Right kidney (tissue), 1 donor: Measurements from ENCODE around the gene PPM1K.

Experiments
- DNase-seq: peaks from one replicate; pipeline ENCODE4 v3.0.0-alpha.2; 2016

The PPM1K gene

DNA sequence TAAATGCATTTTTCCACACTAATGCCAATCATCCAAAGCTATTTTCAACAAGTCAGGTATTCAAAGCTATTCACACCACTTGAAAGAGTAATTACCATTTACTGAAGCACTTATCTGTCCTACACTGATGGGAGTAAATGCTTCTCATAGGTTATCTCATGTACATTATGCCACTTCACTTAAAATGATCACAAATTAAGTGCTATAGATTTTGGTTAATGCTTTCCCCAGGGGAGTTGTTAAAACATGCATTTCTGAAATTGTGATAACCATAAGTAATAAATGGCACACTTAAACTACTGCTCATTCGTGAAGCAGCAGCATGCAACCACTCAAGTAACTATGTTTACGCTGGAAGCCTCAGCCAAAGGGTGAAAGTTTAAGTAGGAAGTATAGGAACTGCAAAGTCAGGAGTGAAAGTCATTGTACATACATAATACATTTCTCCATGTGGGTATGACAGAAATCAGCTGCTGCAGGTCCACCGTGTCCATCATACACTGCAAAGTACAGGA is 6.6 kb downstream of the PPM1K start:
- no peak for DNase-seq

DNA sequence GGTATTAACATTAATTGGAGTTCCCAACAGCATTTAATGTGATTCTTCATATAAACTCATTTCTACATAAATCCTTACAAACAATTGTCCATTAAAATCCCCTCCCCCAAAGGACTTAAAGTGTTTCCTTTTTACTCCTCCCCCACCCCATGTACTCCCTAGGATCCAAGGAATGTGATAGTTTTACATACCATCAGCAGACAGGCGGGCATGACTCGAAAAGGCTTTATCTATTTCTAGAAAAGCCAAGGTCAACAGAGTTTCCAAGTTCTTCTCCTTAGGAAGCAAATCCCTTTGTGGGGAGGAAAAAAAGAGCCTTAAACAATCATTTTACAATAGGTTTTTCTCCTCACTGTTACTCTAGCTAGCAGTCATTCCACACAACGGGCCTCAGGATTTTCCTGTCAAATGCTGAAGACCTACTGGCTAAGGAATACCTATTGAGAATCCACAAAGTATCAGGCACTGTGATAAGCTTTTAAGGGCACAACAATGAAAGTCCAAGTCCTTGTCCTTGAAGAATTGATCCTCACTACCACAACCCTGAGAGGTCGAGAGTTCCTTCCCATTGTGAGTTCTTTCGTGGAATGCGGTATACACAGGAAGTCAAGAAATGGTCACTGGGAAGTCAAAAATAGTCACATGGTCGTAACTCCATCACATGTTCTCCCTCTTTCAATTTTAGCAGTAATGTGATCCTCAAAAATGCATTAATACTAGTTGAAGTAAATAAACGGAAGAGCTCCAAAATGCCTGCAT is 7.2 kb downstream of the PPM1K start:
- DNase-seq, result no peak

DNA sequence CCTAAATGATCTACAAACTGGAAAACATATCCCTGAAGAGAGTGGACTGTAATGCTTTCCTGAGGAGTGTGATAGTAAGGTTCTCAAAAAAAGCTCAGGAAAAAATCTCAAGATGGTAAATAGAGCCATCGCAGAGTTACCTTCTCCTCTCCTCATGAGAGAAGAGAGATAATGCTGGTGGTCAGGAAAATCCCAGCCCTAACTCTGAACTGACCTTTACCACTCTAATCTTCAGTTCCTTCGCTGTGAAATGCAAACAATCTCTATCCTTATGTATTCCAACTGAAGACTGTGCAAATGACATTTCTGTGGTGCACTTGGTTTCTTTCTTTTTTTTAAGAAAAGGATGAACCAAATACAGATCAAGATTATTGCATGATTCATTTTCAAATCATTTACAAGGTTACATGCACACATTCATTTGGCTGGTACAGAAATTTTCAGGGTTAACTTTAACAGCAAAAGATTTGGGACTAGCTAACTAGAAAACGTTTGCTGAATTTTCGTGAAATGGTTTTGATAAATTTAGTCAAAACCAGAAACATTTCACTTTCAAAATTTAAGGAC is 8.3 kb downstream of the PPM1K start:
- DNase-seq, result no peak

DNA sequence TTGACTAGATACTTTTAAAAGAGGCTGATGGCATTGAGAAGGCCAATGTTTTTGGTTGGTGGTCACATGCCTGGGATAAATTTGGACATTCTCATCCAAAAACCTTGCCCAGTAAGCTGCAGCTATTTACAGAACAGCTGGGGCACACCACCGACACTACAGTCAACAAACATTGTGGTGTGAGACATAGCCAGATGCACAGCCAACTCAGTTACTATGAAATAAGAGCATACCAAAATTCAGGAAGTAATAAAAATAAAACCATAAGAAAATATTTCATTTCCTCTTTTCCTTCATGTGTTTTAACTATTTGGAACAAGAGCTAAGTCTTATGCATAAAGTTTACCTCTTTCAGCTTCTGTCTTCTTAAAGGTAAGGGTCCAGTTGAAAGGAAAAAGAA is 8.8 kb downstream of the PPM1K start:
- DNase-seq, result no peak

- no peak for DNase-seq
These were observed 15.4 kb downstream of the PPM1K start for GRCh38 chr4:88268913-88269312.

- no peak for DNase-seq
These were observed 20.0 kb downstream of the PPM1K start for GRCh38 chr4:88264336-88264735.

- no peak for DNase-seq
These were observed 26.6 kb downstream of the PPM1K start for GRCh38 chr4:88257726-88258125.

- DNase-seq, result no peak
These were observed 29.2 kb downstream of the PPM1K start for GRCh38 chr4:88255111-88255510.

DNA sequence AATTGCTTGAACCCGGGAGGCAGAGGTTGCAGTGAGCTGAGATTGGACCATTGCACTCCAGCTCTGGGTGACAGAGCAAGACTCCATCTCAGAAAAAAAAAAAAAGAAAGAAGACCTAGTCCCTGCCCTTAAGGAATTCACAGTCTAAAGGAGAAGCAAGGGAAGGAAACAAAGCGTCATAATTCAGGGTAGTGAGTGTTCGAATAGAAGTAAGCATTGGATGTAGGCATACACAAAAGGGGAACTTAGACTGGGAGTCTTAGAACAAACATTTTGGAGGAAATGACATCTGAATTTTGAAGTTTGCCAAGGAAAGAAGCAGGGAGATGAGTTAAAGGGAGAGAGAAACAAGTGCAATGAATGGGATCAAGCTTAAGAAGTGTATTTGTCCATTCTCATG is 32.4 kb downstream of the PPM1K start:
- DNase-seq, result no peak

GRCh38 chr4:88247148-88247547 is 37.2 kb downstream of the PPM1K start:
- DNase-seq, result no peak

DNA sequence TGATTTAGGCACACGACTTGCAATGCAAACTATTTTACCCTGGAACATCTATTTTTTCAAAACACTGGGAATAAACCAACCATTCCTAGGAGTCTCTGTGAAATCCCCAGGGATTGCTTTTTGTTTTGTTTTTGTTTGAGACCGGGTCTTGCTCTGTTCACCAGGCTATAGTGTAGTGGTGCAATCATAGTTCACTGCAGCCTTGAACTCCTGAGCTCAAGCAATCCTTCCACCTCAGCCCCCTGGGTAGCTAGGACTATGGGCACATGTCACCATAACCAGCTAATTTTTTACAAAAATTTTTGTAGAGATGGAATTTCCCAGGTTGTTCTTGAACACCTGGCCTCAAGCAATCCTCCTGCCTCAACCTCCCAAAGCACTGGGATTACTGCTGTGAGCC is 37.8 kb downstream of the PPM1K start:
- DNase-seq, result no peak

DNA sequence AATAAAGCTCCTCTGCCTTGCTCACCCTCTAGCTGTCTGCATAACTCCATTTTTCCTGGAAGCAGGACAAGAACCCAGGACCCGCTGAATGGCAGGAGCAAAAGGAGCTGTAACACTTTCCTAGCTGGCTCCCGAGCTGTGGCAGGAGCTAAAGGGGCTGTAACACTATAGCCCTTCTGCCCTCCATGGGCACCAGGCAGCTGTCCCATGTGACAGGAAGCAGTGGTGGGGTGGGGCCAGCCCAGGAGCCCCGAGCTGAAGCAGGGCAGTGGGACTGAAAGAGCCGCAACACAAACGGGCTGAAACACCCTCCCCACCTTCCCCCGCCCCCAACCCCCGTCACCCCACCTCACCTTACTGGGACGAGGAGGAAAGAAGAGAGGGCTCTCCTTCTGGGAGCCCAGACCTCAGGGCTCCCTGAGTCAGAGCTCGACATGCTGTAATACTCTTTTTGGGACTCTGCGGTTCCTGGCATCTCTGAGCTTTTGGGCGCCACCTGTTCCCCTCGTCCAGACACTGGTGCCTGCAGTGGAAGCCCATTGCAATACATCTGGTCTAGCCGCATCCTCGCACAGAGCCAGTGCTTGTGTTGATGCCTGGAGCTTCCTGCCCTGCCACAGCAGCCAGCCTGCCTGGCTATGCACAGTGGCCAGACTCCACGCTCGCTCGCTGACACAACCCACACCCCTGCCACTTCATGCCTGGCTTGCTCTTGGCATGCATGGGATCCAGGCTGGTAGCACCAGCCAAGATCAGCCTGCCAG is 39.4 kb downstream of the PPM1K start:
- no peak for DNase-seq

- DNase-seq, result no peak
These were observed 40.3 kb downstream of the PPM1K start for GRCh38 chr4:88244056-88244455.

DNA sequence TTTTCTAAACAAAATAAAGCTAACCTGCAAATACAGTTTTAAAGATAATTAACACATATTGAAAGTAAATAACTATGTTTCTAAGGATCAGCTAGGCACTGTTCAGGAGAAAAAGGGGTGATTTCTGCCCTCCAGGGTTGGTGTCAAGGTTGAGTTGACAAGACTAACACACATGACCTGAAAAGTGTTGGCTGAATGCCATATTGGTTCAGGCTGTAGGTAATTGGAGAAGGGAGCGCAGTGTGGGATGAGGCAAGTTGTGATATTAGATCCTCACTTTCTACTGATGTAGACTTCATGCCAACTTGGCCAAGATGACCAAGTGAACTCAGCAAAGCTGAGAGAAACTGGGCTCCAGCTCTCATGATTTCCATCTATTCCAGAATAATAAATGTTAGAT is 42.2 kb downstream of the PPM1K start:
- DNase-seq, result no peak

DNA sequence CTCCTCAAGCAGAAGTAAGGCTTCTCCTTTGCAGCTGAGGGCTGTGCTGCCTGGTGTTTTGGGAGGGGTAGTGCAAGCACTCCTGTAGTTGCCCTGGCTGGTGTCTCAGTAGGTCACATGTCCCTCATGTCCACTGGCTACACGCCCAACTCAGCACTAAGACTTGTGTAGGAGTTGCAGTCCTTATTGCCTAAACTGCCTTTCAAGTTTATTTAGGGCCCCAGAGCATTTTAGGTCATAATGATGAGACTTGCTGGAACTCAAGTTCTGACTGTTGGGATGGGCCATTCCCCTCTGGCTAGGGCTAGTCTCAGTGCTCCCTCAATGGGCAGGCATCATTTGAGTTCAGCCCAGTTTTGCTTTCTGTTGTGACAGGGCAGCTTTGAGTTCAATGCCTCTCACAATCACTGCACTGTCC is 44.1 kb downstream of the PPM1K start:
- DNase-seq, result no peak

DNA sequence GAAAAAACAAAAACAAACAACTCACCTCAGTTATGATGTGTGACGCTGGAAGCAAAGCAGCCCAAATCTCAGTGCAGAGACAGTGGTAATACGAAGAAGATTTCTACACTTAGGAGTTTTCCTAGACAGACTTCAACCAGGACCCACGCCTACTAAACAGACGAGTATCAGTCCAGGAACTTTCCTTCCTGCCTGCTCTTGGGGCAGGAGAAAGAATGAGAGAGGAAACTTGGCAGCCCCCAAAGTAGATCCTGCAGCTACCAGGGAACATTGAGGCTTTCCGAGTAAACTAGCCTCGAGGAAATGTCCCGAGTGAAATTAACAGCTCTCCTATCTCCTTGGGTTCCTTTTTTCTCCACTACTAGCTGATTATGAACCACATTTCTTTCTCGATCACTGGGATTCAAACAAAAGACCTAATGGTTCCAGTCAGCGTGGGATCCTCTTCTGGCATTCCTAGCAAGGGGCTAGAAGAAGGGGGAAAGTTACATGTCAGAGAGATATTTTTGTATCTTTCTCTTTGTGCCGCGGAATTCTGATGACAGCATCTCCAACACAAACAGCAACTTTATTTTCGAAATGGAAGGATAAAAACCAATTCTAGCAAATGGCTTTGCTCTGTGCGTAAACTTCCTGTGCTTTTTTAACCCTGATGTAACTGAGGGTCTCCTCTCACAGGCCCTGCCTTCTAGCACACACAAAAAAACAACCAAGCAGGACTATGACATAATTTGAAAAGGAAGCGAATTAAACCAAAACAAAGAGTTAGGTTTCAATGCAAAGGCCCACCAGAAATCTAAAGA is 53.2 kb downstream of the PPM1K start:
- peak; percentile 50 for DNase-seq

DNA sequence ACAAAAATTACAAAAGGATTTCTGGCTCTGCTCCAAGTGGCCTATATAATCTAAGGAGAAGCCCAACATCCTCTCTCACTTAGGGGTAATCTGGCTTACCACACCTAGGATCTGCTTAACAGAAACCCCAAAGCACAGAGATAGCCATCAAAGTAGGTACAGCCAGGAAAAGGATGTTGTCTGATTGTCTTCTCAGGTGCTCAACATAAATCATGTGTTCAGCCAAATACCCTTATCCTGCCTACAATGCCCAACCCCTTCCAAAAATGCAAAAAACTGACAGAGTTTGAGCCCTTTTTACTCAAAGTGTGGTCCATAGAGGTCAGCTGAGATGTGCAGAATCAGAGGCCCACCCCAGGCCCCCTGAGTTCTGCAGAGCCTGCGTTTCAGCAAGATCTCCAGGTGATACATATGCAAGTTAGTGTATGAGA is 53.9 kb downstream of the PPM1K start:
- DNase-seq, result peak; percentile 9

DNA sequence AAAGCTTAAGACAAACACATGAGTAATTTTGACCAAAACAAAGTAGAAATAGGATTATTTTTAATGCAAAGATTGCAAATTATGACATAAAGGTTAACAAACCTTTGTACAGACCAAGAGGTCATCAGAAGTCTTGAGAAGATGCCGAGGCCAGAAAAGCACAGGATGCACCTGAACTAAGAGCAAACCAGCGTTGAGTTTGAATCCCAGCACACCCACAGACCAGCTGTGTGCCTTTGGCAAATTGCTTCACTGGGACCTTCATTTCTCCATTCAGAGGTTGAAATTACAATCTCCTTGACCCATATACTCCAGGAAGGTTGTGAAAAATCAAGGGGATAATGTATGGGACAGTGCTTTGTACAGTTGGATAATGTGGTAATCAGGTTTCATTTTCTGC is 56.6 kb downstream of the PPM1K start:
- DNase-seq, result no peak

GRCh38 chr4:88226143-88226542 is 58.2 kb downstream of the PPM1K start:
- DNase-seq, result no peak

GRCh38 chr4:88225232-88226105 is 58.9 kb downstream of the PPM1K start:
- no peak for DNase-seq

DNA sequence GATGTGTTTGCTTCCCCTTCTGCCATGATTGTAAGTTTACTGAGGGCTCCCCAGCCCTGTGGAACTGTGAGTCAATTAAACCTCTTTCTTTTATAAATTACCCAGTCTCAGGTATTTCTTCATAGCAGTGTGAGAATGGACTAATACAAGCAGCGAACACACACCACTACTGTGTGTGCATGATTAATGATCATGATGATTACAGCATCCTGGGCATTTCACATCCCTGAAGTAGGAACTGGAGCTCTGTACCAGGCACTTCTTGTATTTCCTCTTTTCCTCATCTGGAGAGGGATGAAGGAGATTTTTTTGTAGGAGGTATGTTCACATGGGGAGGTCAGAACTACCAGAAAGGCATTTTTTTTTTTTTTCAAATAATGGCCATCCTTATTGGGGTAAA is 60.8 kb downstream of the PPM1K start:
- no peak for DNase-seq

DNA sequence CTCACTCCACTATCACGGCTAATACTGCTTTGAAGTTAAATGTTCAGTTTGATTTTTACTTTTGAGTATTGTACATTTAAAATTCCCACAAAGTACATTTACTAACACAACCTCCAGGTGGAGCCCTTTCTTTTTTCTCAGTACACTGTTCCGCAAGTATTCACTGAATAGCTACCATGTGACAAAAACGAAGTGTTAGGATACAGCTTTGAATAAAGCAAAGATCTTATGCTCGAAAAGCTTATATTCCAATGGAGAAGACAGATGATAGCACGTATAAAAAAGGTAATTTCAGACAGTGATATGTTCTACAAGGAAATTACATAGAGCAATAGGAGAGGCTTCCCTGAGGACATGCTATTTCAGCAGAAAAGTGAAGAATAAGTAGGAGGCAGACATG is 65.3 kb downstream of the PPM1K start:
- DNase-seq, result peak; percentile 31
